Keratinocyte (primary cell): ENCODE measurements around the gene TNFRSF25.

Source experiments
- EZH2 ChIP-seq: IDR thresholded peaks from one replicate; pipeline ENCODE4 v1.6.1; 2012; ENCODE audit warnings: inconsistent platforms, mild to moderate bottlenecking, low read length, moderate library complexity
- TF ChIP-seq, protein P1 (sequence below), 3 experiments: IDR thresholded peaks in 1 of 3; conservative IDR thresholded peaks in 1 of 3; optimal IDR thresholded peaks in 1 of 3; 2 replicates in 2 of 3; 3 replicates in 1 of 3; pipeline versions ENCODE3 to v1.5.1; 2011; ENCODE audit warnings: low read length in 3 of 3, mild to moderate bottlenecking in 3 of 3, moderate library complexity in 2 of 3, control low read depth in 1 of 3, inconsistent platforms in 1 of 3; ENCODE audit not compliant: insufficient read depth in 2 of 3; ENCODE audit errors: extremely low read depth in 1 of 3

DNA sequence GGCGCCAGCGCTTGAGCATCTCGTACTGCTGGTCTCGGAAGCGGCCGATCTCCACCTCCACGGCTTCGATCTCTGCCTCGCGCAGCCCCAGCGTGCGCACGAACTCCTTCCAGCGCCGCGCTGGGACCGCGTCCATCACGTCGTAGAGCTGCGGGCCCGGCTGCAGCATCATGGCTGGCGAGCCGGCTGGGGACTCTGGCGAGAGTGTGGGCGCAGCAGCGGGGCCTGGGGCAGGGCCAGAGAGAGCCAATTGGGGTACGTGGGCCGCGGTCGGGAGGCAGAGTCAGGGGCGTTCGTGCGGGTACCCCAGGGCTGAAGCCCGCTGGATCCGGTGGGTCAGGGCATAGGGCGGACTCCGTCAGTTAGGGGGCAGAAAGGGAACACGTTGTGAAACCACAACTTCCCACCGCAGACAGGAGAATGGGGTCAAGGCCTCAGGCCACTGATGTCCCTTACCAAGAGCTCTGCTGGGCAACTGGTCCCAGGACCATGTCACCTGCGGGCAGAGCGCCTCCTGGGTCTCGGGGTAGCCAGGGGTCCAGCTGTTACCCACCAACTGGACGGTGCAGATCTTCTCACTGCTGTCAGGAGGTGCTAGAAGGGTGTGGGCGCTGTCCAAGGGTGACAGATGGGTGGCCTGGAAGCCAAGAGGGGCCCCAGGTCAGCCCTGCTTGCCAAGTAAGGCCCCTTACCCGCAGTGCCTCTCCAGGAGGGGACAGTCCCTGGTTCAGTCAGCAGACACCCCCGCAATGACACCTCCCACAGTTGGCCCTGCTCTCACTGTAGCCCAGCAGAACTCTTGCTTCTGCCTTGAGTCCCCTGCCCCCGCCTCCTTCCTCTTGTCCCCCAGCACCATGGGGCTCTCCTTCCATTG lies 4.2 kb downstream of the TNFRSF25 start:
- TF ChIP-seq, protein P1, sequence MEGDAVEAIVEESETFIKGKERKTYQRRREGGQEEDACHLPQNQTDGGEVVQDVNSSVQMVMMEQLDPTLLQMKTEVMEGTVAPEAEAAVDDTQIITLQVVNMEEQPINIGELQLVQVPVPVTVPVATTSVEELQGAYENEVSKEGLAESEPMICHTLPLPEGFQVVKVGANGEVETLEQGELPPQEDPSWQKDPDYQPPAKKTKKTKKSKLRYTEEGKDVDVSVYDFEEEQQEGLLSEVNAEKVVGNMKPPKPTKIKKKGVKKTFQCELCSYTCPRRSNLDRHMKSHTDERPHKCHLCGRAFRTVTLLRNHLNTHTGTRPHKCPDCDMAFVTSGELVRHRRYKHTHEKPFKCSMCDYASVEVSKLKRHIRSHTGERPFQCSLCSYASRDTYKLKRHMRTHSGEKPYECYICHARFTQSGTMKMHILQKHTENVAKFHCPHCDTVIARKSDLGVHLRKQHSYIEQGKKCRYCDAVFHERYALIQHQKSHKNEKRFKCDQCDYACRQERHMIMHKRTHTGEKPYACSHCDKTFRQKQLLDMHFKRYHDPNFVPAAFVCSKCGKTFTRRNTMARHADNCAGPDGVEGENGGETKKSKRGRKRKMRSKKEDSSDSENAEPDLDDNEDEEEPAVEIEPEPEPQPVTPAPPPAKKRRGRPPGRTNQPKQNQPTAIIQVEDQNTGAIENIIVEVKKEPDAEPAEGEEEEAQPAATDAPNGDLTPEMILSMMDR (optimal IDR thresholded peaks at IDR 0.05 in 1 of 3, IDR thresholded peaks at IDR 0.05 in 1 of 3, conservative IDR thresholded peaks at IDR 0.05 in 1 of 3; ENCODE audit: extremely low read depth in 1 of 3, insufficient read depth in 2 of 3, low read length in 3 of 3), result no peak
- no peak for TF ChIP-seq EZH2
